Skin of body (tissue), 2 donors: Measurements from ENCODE around the gene TRIP4. TPM values are rescaled to one million over a fixed set of nuclear protein-coding genes. Genes with fewer than 3 reads are reported as not detected.

ENCODE experiments used
- DNase-seq: peaks from one replicate; lab custom pipeline; 2025; lab: John Stamatoyannopoulos, UW
- total RNA-seq: library from RNA; depleted of rRNA; stranded (reverse); fragments of >200 nt; gene quantifications from one replicate; pipeline ENCODE4 v1.2.3, GENCODE V29; 2014

Gene TRIP4
- total RNA-seq, 1 donor from 2014 or later: 15.5 TPM

DNA sequence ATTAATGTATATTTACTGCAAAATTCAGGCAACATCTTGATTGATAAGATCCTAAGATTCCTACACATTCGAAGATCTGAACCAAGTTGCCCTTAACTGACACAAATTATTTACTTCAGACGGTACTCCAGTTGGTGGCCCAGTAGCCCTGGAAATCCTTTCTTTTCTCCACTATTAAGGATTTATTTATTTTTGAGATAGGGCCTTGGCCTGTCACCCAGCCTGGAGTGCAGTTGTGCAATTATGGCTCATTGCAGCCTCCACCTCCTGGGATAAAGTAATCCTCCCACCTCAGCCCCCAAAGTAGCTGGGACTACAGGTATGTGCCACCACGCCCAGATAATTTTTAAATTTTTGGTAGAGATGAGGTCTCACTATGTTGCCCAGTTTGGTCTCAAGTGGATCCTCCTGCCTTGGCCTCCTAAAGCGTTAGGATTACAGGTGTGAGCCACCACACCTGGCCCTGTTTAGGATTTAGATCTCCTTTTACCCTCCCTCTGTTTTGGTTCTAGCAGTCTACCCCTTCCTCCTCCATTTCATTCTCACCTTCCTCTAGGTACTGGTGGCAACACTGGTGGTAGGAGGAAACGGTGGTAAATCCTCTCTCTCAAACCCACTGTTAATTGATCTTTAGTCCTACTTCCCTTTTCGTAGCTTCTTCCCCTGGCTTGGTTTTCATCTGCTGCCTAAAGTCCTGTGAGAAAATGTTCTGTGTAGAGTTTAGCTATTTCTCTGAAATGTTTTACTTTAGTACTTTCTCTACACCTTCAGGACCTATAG, 60.1 kb downstream of the TRIP4 start:
- DNase-seq: no peak

DNA sequence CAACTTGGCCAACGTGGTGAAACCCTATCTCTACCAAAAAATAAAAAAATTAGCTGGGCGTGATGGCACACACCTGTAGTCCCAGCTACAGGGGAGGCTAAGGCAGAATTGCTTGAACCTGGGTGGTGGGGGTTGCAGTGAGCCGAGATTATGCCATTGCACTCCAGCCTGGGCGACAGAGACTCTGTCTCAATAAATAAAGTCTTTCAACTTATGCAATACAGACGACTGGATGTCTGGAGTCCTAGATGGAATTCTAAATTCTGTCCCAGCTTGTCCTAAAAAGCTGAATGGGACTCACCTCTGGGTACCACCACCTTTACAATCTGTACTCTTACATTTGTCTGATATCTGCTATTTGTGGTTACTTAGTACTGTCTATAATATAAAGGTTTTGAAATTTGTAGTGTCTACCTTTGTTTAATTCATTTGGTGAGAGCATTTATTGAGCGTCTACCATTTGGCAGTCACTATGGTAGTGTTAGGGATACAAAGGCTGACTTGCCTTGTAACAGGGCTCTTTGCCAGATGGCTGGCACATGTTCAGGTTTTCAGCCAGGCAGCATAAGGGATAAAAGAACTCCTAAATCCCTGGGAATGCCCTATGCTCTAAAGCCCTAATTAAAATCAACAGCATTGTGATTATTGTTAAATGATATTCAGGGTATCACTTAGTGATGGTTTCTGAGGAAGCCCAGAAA, 65.5 kb downstream of the TRIP4 start:
- DNase-seq: no peak

DNA sequence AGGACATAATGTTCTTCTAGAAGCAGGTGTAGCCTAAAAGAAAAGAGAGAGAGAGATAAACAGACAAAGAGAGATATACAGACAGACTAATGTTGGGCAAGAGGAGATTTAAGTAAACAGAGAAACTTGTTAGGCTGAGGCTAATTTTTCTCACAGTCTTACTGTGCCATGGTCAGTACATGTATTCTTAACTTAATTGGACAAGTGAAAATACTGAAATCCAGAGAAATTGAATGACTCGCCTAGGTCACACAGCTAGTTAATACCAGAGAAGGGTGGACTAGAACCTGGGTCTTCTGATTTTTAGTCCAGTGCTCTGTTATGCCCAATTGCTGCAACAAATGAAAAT, 66.0 kb downstream of the TRIP4 start:
- no peak for DNase-seq

DNA sequence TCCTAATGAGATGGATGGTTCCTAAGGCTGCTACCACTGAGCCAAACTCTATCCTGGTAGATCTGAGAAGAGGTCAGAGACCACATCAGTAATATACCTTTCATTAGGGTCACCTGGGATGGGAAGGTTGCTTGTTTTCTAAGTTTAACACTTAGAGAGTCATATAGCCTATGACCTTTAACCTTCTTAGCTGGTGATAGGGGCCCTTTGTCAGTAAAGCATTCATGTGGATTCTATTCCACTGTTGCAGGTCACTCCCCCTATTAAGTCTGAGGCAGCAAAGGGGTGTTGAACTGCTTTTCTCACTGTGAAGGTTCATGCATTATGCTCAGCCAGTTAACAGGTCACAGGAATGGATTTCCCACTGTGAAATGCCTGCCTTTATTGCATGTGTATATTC, 66.6 kb downstream of the TRIP4 start:
- no peak for DNase-seq

DNA sequence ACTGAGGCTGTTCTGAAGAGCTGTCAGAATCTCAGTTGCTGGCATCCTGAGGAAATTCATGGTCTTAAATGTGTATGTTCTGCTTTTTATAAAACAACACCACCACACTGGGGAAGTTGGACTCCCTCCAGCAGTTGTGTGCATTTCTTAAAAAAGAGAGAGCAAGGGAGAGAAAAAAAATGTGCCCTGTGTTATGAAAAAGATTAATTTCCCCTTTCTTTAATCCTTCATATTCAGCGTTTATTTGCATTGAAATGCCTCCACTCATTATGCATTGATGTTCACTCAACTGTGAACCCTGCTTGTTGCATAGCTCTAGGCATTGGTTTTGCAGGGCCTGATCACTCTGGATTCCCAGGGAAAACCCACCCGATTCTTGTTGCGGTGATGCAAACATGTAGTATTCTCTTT, 68.3 kb downstream of the TRIP4 start:
- DNase-seq: peak; percentile 16

DNA sequence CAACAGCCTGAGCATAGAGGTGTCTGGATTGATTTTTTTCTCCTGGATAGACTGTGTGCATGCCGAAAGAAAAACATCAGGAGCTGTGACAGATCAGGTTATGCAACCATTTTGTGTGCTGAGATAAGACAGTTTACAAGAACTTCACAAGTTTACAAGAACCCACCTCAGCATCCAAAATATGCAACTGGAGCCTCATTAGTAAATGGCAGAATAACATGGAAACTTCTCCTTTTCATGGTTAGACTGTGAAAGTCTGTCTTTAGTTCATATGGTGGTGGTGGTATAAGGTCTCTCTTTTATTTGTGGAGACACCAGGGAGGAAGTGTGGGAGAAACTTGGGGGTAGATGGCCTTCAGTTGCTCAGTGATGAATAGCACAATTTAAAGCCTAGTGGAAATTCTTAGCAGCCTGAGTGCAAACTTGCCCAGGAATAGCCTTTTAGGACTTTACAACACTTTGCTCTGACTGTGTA, 69.0 kb downstream of the TRIP4 start:
- no peak for DNase-seq

DNA sequence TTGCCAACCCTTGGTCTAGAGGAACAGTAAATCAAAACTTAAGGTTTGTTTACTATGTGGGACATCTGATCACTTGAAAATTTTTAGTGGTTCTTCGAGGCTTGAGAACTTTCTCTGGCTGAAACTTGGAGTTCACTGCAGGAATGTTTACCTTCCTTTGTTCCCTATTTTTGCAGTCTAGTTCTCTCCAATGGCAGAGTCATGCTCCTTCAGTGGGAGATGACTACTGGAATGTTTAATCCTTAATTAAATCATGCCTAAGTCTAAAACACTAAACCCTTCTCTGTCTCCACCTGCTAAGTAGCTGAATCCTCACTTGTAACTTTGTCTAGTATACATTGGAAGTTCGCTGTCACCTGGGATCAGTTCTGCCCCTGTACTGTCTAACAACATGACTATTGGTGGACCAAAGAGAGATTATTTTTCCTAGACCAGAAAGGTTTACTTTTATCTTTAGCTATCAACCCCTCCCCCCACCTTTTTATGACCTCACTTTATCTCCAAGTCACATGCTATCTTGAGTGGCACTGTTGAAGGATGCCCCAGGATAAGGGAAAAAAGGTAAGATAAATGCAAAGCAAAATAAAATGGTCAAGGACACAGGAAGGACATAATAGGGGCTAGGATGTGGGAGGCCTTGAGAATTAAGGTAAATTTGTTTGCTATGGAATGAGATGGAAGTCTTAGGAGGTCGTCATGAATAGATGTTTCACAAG, 71.6 kb downstream of the TRIP4 start:
- DNase-seq: no peak

DNA sequence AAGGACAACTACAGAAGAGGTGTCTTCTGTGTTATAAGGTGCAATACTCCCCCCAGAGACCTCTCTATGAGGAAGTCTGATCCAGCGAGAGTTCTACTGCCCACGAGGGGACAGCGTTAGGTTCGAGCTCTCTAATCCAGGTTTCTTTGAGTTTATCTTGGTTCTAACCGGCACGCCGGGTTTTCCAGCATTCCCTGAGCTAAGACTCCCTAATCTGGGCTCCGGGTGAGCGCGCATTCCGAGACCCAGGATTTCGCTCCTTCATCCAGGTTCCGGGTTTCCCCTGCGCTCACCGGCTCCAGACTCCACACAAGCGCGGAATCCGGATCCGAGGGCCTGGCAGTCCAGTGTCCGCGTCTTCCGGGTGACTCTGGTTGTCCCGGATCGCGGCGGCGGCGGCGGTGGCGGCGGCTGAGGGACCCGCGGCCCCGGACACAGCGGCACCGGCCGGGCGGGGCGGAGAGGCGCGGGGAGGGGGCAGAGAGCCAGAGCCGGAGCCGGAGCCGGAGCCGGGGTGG, 72.6 kb downstream of the TRIP4 start, which contains the start of gene ZNF609:
Gene ZNF609, plus strand, starts transcription at position 373 of the 518 bp plus-strand sequence. CDS start 38,842 bp downstream, outside the sequence.
- DNase-seq: peak; percentile 90

DNA sequence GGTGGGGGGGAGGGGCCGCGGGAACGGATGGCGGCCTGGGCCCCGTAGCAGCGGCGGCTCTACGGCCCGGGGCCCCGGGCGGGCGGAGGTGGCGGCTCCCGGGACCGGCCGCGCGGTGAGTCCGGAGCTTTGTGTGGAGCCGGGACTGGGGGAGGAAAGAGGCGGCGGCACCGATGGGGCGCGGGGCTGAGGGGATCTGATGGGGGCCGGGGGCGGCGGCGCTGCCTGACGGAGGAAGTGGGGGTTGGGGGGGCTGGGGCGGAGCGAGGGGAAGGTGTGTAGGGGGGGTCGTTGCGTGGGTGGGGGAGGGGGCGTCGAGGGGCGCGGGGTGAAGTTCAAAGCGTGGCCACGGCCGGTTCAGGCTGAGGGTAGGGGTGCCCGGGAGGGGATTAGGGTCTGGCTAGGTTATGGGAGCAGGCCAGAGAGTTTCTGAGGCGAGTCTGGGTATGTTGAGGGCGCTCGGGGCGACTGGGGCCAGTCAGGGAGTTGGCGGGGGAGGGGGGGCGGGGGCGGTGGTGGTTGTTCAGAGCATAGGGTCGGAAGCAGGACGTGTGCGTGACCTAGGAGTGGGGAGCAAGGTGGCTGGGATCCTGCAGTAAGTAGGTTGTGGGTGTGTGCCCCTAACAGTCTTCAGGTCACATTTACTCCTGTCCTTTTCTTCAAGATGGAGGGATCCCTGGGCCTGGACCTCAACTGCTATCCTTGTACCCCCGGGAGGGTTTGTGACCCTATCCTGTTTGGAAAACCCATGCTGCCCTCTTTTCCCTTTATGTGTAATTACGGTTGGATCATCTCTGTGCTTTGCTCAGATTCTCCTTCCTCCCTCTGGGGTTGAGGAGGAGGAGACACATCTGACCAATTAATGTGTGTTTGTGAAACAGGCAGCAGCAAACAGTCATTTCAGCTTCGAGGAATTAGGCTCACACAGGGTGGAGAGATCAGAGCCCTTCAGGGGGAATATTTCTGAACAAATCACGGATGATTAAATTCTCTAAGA, 73.4 kb downstream of the TRIP4 start:
- DNase-seq: peak; percentile 80

DNA sequence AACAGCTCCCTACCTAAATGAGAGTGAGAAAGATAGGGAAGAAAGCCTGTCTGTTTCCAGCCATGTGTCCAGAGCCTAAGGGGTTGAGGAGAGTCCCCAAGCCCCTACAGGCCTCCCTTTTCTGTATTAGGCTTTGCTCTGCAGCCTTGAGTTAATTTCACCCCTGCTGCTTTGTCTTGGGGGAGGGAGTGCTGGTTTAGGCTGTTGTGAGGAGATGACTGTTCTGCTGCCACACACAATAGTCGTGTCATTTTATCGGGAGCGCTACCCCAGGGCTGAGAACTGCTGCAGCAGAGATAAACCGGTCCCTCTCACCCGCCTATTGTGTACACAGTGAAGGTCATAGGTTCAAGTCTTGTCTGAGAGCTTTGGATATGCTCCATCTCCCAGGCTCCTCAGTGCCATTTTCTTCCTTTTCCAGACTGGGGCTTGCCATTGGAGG, 74.1 kb downstream of the TRIP4 start:
- no peak for DNase-seq

DNA sequence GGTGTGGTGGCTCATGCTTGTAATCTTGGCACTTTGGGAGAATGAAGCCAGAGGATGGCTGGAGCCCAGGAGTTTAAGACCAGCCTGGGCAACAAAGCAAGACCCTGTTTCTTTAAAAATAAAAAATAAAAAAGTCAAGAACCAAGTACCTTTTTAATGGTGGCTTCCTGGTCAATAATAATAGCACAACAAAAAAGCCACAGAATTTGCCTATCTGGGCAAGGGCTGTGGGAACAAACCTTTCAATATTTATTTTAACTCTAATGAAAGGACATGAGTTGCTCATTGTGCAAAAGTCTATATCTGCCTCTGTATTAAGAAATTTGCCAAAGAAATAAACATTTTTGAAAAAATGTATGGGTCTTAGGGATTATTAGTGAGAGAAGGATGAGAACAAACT, 74.9 kb downstream of the TRIP4 start:
- no peak for DNase-seq

DNA sequence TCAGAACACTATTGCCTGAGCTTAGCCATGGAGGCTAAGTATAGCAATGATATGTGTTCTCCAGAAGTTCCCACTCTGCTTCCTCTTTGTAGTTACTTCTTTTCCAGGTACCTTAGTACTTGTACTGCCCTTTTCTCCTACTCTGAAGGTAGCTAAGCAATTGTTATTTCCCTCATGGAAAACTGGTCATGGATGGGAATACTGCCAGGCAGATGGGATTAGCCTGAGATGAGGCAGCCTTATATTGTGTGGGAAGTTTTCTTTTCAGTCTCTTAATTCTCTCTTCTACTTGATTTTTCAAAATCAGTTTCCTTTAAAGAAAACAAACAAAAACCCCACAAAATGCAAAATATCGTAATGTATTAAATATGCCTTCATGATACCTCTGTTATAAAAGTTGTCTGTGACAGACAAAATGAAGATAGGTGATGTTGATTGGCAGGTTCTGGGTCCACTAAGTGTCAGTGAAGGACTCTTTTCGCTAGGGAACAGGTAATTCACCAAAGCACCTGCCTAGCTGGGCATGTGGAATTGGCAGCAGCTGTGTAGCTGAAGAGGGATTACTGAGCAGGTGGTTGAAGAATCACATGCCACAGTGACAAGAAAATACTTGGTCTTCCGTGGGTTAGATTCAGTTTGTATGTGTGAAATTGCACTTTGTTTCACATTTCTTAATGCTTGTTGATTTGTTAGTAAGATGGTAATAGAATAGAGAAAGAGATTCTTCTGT, 76.8 kb downstream of the TRIP4 start:
- no peak for DNase-seq

DNA sequence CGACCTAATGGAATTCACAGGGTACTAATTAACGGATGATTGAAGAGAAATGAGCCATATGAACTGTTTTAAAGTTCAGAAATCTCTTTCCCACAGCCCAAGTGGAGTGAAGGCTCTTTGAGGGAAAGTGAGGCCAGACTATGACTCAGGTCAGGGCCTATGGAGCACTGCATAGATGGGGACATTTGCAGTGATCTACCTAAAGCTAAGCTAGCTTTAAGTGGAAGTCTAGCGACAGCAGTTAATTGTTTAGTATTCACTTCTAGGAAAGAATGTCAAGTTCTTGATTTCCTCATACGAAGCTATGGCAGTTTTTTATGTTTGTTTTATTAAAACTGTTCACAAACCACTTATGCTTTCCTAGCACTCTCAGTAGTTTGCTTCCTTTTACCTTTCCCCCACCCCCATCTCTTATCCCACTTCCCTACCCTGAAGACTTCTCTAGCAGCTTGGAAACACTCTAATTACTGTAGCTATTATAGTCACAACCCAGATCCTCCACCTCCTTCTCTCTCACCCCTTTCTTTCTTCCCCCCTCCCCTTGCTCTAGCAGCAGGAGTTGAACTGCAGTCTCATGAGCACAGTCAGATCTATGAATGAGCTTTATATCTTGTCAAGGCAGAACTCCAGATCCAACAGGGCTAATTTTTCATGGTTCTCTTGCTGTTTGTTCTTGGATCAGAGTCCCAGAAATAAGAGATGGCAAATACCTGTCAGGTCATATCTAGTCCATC, 78.9 kb downstream of the TRIP4 start:
- DNase-seq: no peak

DNA sequence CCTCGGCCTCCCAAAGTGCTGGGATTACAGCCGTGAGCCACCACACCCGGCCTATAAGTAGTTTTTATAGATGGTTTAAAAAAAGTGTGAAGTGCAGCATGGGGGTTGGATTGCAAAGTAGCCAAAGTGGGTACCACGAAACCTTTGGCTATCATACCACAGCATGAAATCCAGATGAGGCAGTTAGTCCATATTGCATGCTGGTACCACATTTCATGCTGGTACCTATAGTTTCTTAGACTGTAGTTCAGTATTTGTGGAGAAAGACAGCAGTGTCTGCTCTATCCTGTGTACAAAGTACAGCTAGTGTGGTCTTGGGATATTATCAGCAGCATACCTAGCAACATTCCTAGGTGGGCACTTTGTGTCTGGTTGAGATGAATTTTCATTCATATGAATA, 84.5 kb downstream of the TRIP4 start:
- no peak for DNase-seq

DNA sequence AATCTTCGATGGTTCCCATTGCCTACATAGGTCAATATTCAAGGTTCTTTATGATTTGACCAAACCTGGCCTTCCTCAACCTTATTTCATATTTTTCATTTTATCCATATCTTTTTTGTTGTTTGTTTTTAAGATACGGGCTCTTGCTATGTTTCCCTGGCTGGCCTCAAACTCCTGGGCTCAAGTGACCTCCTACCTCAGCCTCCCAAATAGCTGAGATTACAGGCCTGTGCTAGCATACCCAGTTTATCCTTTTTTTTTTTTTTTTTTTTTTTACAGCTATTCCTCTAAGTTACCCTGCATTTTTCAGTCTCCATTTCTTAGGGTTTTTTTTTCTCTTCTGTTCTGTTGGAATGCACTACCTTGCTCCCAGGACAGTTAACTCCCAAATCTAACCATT, 87.2 kb downstream of the TRIP4 start:
- DNase-seq: no peak

DNA sequence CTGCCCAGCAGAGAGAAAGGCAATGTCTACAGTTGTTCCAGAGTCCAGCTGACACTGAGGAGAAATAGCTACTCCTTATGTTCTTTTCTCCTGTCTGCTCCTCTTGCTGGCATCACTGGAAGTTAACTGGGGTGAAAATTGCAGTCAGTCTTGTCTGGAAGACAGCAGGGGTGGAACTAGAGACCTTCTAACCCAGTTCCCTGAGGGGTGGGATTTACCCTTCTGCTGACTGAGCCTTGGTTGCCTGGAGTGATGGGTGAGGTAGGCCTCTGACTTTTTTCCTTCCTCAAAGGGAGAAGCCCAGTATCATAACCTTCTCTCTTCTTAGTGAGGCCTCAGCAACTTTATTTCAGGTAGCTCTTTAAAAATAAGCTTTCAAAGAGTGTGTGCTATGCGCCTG, 88.9 kb downstream of the TRIP4 start:
- no peak for DNase-seq

DNA sequence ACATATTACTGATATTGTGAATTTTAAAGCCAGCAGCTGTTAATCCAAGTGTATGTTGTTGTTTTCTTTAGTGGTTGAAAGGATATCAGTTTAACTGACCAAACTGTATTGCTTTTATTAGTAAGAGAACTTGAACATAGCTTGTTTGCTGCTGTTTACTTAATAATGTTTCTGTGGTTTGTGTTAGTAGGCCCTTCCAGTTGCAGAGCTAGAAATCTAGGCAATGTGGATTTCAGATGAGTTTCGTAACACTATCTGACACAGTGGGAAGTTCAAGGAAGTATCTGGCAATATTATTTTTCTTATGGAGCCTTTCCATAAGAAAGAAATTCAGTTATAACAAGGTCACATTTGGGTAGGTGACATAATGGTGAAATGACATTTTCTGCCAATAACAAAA, 91.2 kb downstream of the TRIP4 start:
- DNase-seq: no peak

DNA sequence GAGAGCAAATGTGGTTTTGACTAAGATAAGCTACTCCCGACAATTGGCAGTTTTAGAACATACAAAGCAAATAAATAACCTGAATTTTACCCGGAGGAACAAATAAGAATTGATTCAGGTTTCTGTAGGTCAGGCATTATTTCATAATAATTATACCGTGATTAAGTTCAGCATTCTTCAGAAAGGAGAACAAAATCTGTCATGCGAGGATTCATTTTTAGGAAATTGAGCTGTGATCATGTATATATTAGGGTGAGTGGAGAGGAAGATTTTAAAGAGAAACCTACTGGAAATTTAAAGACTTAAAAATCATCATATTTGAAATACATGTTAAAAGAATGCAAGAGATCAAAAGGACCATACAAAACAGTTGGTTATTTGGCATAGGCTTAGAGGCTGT, 93.3 kb downstream of the TRIP4 start:
- DNase-seq: no peak

DNA sequence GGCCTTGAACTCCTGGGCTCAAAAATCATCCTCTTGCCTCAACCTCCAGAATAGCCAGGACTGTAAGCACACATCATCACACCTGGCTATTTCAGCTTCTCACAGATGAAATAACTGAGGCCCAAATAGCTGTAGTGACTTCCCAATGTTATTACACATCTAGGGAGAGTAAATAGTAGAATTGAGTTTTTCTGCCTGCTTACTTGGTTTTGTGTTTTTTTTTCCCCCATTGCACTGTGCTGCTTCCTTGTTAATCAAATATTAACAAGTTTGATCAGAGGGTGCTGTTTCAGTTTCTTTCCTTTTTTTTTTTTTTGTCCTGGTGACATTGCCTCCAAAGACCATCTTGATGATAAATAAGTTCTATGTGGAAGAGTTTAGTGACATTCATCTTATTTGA, 96.1 kb downstream of the TRIP4 start:
- DNase-seq: no peak
